ENCODE results near the gene UNC45B. TPM values are rescaled to one million over a fixed set of nuclear protein-coding genes. Genes with fewer than 3 reads are reported as not detected.

UNC45B gene
- total RNA-seq, 1 experiment from 2014 or later, result 0.07 TPM

DNA sequence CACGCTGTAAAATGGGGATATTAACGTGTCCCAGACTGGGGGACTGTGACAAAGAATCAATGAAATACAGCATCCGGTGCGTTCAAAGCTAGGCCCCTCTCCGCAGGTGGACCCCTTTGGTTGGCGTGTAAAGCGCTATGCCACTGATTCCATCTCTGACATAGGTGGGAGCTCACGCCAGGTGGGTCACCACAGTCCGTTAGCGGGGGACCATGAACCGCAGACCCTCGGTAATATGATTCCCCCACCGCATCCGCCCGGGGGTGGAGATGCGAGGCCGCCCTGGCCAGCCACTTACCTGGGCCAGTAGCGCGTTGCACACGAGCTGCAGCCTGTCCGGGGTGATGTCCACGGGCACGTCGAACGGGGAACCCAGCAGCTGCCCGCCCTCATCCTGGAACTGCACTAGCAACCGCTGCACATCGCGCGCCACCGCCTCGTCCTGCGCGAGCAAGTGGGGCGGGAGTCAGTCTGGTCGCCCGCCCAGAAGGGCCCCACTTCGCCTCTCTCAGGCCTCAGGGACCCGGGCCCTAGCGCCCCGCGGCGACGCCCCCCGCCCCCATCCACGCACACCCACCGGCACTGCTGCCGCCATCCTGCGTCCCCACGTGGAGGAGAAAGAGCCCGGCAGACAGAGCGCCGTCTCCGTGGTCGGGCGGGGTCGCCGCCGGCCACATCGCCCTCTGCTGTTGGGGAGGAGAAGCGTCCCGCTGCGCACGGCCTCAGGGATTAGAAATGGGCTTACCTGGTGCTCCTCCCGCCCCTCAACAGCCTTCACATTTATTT lies 5.7 kb upstream of the UNC45B start, which contains the start of gene NLE1 (continued):
- TF ChIP-seq, protein P1, sequence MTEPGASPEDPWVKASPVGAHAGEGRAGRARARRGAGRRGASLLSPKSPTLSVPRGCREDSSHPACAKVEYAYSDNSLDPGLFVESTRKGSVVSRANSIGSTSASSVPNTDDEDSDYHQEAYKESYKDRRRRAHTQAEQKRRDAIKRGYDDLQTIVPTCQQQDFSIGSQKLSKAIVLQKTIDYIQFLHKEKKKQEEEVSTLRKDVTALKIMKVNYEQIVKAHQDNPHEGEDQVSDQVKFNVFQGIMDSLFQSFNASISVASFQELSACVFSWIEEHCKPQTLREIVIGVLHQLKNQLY (CRISPR knock-in tag; IDR thresholded peaks at IDR 0.05), result no peak
- TF ChIP-seq, protein P2, sequence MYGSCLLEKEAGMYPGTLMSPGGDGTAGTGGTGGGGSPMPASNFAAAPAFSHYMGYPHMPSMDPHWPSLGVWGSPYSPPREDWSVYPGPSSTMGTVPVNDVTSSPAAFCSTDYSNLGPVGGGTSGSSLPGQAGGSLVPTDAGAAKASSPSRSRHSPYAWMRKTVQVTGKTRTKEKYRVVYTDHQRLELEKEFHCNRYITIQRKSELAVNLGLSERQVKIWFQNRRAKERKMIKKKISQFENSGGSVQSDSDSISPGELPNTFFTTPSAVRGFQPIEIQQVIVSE (CRISPR knock-in tag; IDR thresholded peaks at IDR 0.05; ENCODE audit: borderline replicate concordance), result no peak
- TF ChIP-seq ESRRA (CRISPR knock-in tag; IDR thresholded peaks at IDR 0.05; ENCODE audit: borderline replicate concordance), result no peak; the same call in 1 of the 2 replicates
- TF ChIP-seq, protein P3, sequence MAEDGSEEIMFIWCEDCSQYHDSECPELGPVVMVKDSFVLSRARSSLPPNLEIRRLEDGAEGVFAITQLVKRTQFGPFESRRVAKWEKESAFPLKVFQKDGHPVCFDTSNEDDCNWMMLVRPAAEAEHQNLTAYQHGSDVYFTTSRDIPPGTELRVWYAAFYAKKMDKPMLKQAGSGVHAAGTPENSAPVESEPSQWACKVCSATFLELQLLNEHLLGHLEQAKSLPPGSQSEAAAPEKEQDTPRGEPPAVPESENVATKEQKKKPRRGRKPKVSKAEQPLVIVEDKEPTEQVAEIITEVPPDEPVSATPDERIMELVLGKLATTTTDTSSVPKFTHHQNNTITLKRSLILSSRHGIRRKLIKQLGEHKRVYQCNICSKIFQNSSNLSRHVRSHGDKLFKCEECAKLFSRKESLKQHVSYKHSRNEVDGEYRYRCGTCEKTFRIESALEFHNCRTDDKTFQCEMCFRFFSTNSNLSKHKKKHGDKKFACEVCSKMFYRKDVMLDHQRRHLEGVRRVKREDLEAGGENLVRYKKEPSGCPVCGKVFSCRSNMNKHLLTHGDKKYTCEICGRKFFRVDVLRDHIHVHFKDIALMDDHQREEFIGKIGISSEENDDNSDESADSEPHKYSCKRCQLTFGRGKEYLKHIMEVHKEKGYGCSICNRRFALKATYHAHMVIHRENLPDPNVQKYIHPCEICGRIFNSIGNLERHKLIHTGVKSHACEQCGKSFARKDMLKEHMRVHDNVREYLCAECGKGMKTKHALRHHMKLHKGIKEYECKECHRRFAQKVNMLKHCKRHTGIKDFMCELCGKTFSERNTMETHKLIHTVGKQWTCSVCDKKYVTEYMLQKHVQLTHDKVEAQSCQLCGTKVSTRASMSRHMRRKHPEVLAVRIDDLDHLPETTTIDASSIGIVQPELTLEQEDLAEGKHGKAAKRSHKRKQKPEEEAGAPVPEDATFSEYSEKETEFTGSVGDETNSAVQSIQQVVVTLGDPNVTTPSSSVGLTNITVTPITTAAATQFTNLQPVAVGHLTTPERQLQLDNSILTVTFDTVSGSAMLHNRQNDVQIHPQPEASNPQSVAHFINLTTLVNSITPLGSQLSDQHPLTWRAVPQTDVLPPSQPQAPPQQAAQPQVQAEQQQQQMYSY (CRISPR knock-in tag; IDR thresholded peaks at IDR 0.05), result no peak
- peak; percentile 79; the same call in 1 of the 2 replicates for TF ChIP-seq ATF1 (CRISPR knock-in tag; IDR thresholded peaks at IDR 0.05)
- no peak for TF ChIP-seq EMX1 (CRISPR knock-in tag; IDR thresholded peaks at IDR 0.05)
- TF ChIP-seq AR (CRISPR knock-in tag; IDR thresholded peaks at IDR 0.05), result no peak
- TF ChIP-seq ZNF263 (CRISPR knock-in tag; IDR thresholded peaks at IDR 0.05; ENCODE audit: low read depth), result no peak
- TF ChIP-seq, protein P4, sequence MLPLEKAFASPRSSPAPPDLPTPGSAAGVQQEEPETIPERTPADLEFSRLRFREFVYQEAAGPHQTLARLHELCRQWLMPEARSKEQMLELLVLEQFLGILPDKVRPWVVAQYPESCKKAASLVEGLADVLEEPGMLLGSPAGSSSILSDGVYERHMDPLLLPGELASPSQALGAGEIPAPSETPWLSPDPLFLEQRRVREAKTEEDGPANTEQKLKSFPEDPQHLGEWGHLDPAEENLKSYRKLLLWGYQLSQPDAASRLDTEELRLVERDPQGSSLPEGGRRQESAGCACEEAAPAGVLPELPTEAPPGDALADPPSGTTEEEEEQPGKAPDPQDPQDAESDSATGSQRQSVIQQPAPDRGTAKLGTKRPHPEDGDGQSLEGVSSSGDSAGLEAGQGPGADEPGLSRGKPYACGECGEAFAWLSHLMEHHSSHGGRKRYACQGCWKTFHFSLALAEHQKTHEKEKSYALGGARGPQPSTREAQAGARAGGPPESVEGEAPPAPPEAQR (CRISPR knock-in tag; IDR thresholded peaks at IDR 0.05), result no peak
- TF ChIP-seq CREM (CRISPR knock-in tag; IDR thresholded peaks at IDR 0.05), result peak; percentile 68; the same call in 1 of the 2 replicates
- TF ChIP-seq, protein P5, sequence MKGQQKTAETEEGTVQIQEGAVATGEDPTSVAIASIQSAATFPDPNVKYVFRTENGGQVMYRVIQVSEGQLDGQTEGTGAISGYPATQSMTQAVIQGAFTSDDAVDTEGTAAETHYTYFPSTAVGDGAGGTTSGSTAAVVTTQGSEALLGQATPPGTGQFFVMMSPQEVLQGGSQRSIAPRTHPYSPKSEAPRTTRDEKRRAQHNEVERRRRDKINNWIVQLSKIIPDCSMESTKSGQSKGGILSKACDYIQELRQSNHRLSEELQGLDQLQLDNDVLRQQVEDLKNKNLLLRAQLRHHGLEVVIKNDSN (CRISPR knock-in tag; IDR thresholded peaks at IDR 0.05), result peak; percentile 86
- TF ChIP-seq JUN (CRISPR knock-in tag; IDR thresholded peaks at IDR 0.05), result peak; percentile 68
- TF ChIP-seq, protein P6, sequence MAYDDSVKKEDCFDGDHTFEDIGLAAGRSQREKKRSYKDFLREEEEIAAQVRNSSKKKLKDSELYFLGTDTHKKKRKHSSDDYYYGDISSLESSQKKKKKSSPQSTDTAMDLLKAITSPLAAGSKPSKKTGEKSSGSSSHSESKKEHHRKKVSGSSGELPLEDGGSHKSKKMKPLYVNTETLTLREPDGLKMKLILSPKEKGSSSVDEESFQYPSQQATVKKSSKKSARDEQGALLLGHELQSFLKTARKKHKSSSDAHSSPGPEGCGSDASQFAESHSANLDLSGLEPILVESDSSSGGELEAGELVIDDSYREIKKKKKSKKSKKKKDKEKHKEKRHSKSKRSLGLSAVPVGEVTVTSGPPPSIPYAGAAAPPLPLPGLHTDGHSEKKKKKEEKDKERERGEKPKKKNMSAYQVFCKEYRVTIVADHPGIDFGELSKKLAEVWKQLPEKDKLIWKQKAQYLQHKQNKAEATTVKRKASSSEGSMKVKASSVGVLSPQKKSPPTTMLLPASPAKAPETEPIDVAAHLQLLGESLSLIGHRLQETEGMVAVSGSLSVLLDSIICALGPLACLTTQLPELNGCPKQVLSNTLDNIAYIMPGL (CRISPR knock-in tag; IDR thresholded peaks at IDR 0.05), result peak; percentile 98
- TF ChIP-seq ZNF281 (CRISPR knock-in tag; IDR thresholded peaks at IDR 0.05), result peak; percentile 80; the same call in 1 of the 2 replicates
- no peak for TF ChIP-seq ZNF512 (CRISPR knock-in tag; IDR thresholded peaks at IDR 0.05; ENCODE audit: borderline replicate concordance)
- no peak for TF ChIP-seq ETV6 (CRISPR knock-in tag; IDR thresholded peaks at IDR 0.05)
- TF ChIP-seq, protein P7, sequence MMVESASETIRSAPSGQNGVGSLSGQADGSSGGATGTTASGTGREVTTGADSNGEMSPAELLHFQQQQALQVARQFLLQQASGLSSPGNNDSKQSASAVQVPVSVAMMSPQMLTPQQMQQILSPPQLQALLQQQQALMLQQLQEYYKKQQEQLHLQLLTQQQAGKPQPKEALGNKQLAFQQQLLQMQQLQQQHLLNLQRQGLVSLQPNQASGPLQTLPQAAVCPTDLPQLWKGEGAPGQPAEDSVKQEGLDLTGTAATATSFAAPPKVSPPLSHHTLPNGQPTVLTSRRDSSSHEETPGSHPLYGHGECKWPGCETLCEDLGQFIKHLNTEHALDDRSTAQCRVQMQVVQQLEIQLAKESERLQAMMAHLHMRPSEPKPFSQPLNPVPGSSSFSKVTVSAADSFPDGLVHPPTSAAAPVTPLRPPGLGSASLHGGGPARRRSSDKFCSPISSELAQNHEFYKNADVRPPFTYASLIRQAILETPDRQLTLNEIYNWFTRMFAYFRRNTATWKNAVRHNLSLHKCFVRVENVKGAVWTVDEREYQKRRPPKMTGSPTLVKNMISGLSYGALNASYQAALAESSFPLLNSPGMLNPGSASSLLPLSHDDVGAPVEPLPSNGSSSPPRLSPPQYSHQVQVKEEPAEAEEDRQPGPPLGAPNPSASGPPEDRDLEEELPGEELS (CRISPR knock-in tag; IDR thresholded peaks at IDR 0.05), result no peak
- TF ChIP-seq FOXP1 (CRISPR knock-in tag; IDR thresholded peaks at IDR 0.05; ENCODE audit: borderline replicate concordance), result peak; percentile 89; the same call in 1 of the 2 replicates
